Suppressor macrophage treated with lipopolysaccharide for 1 hour (primary cell): ENCODE data around the gene FAM236D.
"Not testable (repeated sequence)": the region's sequence is repeated elsewhere in the genome, so short reads cannot be mapped to it uniquely, and the experiment has no call there.

Experiments
- DNase-seq, 3 donors: peaks; one replicate each; pipeline ENCODE4 v3.0.0-alpha.2; 2020 to 2022

The FAM236D gene

DNA sequence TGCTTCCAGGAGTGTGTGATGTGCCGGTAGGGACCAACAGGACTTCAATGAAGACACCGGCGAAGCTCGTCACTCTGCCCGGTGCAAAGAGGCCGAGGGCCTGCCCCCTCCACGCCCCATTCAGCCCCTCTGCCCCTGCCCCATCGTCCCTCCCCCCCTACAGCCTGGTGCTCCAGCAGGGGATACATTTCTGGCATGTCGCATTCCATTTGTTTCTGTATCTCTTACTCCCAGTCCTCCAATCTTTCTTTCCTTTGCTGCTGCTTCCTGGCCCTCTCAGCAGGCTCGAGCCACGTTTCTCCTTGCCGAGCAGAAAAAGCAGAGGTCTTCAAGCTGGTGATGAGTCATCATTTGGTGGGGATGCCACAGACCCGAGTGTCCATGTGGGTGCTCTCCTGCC is at the start of gene FAM236D:
Gene FAM236D, minus strand, starts transcription at position 101 of the 400 bp plus-strand sequence. Its CDS starts 100 bp downstream, at position 1.
- DNase-seq, result not testable (repeated sequence)

GRCh38 chrX:72837532-72837931 is 29.5 kb upstream of the FAM236D start:
- DNase-seq, result not testable (repeated sequence)

DNA sequence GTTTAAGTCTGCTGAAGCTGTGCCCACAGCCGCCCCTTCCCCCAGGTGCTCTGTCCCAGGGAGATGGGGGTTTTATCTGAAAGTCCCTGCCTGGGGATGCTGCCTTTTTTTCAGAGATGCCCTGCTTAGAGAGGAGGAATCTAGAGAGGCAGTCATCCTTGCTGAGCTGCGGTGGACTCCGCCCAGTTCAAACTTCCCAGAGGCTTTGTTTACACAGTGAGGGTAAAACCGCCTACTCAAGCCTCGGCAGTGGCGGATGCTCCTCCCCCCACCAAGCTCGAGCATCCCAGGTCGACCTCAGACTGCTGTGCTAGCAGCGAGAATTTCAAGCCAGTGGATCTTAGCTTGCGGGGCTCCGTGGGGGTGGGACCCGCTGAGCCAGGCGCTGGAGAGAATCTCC is 22.7 kb upstream of the FAM236D start:
- not testable (repeated sequence) for DNase-seq

DNA sequence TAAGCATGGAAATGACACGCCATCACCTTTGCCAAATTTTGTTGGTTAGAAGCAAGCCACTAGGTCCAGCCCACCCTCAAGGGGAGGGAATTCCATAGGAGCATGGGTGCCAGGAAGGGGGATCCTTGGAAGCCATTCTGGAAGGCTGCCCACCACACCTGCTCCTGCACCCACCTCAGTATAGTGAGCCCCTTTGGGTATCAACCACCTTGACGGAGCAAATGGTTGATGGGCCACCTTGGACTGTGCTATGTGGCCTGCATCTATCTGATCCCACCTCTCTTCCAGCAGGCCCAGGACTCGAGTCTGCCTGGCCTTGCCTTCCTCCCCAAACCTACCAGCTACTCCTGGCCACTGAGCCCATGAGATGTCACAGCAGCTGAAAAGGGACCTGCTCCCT is 17.6 kb downstream of the FAM236D start:
- DNase-seq, result not testable (repeated sequence)

- not testable (repeated sequence) for DNase-seq
Measured at GRCh38 chrX:72788142-72788541, 19.9 kb downstream of the FAM236D start.

- DNase-seq, result not testable (repeated sequence)
Measured at GRCh38 chrX:72783964-72784363, 24.0 kb downstream of the FAM236D start.

- not testable (repeated sequence) for DNase-seq
Measured at GRCh38 chrX:72783365-72783936, 24.6 kb downstream of the FAM236D start.

- not testable (repeated sequence) for DNase-seq
Measured at GRCh38 chrX:72782560-72782959, 25.4 kb downstream of the FAM236D start, which contains the start of gene FAM236B. TSS of gene FAM236B (minus strand) at chrX:72782660. CDS start at chrX:72782560, 100 bp downstream.

DNA sequence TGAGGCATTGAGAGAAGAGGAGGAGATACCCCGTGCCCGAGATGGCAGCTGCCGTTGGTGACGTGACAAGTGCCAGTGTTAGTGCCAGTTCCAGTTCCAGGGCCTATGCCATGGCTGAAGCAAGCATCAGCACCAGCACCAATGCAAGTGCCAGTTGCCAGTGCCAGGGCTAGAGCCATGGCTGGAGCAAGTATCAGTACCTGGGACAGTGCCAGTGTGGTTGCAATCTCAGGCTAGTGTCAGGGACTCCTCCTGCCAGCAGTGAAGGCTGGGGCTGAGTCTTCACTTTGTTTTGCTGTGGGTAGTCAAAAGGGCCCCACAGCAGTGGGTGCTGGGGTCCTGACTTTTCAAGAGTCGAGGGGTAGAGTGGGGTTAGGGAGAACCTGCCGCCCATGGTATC is 29.9 kb downstream of the FAM236D start:
- not testable (repeated sequence) for DNase-seq

GRCh38 chrX:72777467-72777790 is 30.6 kb downstream of the FAM236D start:
- not testable (repeated sequence) for DNase-seq

DNA sequence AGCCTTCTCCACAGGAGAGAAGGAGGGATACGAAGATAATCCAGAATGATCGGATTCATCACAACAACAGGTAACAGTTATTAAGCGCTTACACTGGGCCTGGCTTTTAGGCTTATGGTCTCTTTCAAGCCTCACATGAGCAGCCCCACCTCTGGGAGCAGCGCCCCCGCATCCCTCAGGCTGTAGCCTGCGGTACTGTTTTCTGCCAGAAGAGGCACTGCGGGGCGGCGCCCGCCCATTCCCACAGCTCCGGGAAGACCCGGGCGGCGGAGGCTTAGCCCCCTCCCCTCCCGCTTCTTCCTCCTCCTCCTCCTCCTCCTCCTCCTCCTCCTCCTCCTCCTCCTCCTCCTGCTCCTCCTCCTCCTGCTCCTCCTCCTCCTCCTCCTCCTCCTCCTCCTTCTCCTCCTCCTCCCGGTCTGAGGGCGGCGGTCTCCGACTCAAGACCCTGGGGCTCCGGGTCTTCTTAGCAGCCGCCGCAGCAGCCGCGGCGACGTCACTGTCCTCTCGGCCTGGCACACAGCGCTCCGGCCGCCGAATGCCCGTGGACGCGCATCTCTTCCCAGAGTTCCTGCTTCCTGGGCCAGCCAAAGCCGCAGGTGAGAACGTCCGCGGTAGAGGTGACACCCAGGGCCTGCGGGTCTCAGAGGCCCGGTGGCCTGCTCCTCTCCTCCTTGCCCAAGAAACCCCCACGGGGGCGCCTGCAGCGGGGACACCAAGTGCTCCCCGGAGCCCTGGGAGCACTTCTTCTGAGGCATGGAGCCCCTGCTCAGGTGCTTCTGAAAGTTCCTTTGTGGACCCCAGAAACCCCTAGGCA is 31.1 kb downstream of the FAM236D start, which contains the start of gene DMRTC1B:
Gene DMRTC1B, plus strand, starts transcription at position 238 of the 814 bp plus-strand sequence. CDS start 68,246 bp downstream, outside the sequence.
- DNase-seq, result not testable (repeated sequence)

DNA sequence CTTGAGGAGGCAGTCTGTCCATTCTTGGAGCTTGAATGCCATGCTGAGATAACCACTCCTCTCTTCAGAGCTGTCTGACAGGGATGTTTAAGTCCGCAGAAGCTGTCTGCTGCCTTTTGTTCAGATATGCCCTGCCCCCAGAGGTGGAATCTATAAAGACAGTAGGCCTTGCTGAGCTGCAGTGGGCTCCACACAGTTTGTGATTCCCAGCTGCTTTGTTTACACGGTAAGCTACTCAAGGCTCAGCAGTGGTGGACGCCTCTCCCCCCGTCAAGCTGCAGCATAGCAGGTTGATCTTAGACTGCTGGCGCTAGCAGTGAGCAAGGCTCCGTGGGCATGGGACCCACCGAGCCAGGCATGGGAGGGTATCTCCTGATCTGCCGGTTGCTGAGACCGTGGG is 47.6 kb downstream of the FAM236D start:
- DNase-seq, result not testable (repeated sequence)
